ENCODE results near the gene SNX4.

DNA sequence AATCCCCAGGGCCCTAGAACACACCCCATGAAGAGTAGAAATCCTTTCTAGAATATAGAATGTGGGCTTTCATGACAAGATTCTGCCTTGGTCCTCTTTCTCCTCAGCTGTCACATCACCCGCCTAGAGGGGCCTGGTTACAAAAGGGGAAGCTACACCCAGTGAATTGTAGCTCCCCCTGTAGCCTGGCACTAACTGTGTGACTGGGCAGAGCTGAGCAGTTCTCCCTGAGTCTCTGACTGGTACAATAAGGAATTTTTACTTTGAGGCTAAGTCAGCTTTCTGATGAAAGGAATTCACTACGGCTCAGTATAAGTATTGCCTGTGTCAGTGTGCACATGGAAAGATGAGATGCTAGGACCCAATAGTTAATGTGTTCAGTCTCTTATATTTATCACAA is 116.2 kb downstream of the SNX4 start:
- no peak for TF ChIP-seq SMC3 (IDR thresholded peaks at IDR 0.05; ENCODE audit: low read depth, low read length)
- TF ChIP-seq YY1 (IDR thresholded peaks at IDR 0.05; ENCODE audit: low read depth): no peak
- TF ChIP-seq, protein P1, sequence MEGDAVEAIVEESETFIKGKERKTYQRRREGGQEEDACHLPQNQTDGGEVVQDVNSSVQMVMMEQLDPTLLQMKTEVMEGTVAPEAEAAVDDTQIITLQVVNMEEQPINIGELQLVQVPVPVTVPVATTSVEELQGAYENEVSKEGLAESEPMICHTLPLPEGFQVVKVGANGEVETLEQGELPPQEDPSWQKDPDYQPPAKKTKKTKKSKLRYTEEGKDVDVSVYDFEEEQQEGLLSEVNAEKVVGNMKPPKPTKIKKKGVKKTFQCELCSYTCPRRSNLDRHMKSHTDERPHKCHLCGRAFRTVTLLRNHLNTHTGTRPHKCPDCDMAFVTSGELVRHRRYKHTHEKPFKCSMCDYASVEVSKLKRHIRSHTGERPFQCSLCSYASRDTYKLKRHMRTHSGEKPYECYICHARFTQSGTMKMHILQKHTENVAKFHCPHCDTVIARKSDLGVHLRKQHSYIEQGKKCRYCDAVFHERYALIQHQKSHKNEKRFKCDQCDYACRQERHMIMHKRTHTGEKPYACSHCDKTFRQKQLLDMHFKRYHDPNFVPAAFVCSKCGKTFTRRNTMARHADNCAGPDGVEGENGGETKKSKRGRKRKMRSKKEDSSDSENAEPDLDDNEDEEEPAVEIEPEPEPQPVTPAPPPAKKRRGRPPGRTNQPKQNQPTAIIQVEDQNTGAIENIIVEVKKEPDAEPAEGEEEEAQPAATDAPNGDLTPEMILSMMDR (IDR thresholded peaks at IDR 0.05): peak; percentile 40

Data from SK-N-SH (cell line).